GM23338 (cell line): Measurements from ENCODE around the gene RHBDL3.

Experiments used
- CREB1 ChIP-seq: fragments of 250-450 bp; sonication (Bioruptor Pico); IDR thresholded peaks from 2 replicates; pipeline ENCODE4 v1.5.0; 2020; ENCODE audit warnings: low read depth, mild to moderate bottlenecking, moderate library complexity
- EZH2 ChIP-seq: fragments of 200-600 bp; sonication (generic); IDR thresholded peaks from one replicate; pipeline ENCODE4 v1.8.0; 2017; ENCODE audit warnings: antibody characterized with exemption, mild to moderate bottlenecking, low read depth; ENCODE audit not compliant: unreplicated experiment
- EZH2phosphoT487 ChIP-seq: fragments of 200-600 bp; sonication (generic); IDR thresholded peaks from one replicate; pipeline ENCODE4 v1.8.1; 2018; ENCODE audit warnings: antibody characterized with exemption; ENCODE audit not compliant: unreplicated experiment
- JUNB ChIP-seq: IDR thresholded peaks from one replicate; pipeline ENCODE4 v1.6.1; 2016; ENCODE audit warnings: antibody characterized with exemption; ENCODE audit not compliant: unreplicated experiment
- NANOG ChIP-seq: IDR thresholded peaks from 2 replicates; pipeline ENCODE4 v1.6.1; 2016; ENCODE audit warnings: antibody characterized with exemption, borderline replicate concordance
- POLR2AphosphoS5 ChIP-seq: IDR thresholded peaks from 2 replicates; pipeline ENCODE4 v1.6.1; 2016; ENCODE audit warnings: antibody characterized with exemption, low read depth
- STAT1 ChIP-seq: IDR thresholded peaks from one replicate; pipeline ENCODE4 v1.6.1; 2016; ENCODE audit warnings: antibody characterized with exemption; ENCODE audit not compliant: unreplicated experiment
- ZNF114 ChIP-seq: fragments of 250-450 bp; sonication (Bioruptor Pico); IDR thresholded peaks from 2 replicates; pipeline ENCODE4 v1.5.0; 2020; ENCODE audit warnings: mild to moderate bottlenecking, moderate library complexity
- ZNF331 ChIP-seq: fragments of 250-450 bp; sonication (Bioruptor Pico); IDR thresholded peaks from 2 replicates; pipeline ENCODE4 v1.5.0; 2020; ENCODE audit warnings: low read depth, mild to moderate bottlenecking, moderate library complexity
- TF ChIP-seq, protein P1 (sequence below), 2 experiments: fragments of 200-600 bp in 1 of 2; sonication (generic) in 1 of 2; conservative IDR thresholded peaks; 2 replicates each; pipeline versions ENCODE4 v1.5.1 to v1.6.1; 2016 to 2017; ENCODE audit warnings: antibody characterized with exemption in 2 of 2, low read depth in 2 of 2, mild to moderate bottlenecking in 2 of 2, moderate library complexity in 1 of 2
- TF ChIP-seq, protein P2 (sequence below): IDR thresholded peaks from 2 replicates; pipeline ENCODE4 v1.6.1; 2016; ENCODE audit warnings: antibody characterized with exemption
- TF ChIP-seq, protein P3 (sequence below): IDR thresholded peaks from one replicate; pipeline ENCODE4 v1.6.1; 2018; ENCODE audit warnings: antibody characterized with exemption; ENCODE audit not compliant: unreplicated experiment

DNA sequence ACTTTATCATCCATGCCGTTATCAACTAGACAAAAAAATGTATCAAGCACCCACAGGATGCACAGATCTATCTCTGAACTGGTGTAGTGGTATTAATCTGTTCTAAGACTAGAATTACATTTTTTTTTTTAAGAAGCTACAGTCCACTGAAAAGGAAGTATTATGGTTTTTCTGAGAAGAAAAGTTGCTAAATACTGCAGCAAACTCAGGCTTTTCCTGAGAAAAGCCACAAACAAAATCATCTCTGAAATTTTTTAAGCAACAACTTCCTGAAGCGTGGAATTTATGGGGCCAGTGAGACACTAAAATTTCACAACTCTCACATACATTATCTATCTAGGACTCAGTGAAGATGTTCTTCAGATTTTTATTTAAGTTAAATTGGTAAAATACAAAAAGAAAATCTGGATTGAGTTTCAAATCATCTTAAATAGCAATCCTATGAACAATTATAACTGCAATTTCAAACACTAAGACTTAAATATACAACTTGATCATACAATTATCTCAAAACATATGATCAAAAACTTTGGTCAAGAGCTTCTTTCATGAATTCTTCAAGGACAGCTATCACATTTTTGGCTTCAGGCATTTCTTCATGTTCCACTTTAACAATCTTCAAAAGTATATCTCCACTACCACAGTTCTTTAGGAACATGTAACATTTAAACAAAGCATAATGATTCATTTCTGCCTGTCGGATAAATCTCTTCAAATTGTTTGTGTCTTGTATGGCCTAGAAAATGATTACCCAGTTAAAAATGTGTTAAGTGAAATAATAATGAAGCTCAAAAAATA is 65.8 kb downstream of the RHBDL3 start:
- TF ChIP-seq JUNB (no peak), EZH2 (no peak), POLR2AphosphoS5 (no peak), CREB1 (CRISPR knock-in tag) (no peak), ZNF331 (CRISPR knock-in tag) (no peak), EZH2phosphoT487 (no peak), STAT1 (no peak), NANOG (no peak), ZNF114 (CRISPR knock-in tag) (no peak)
- TF ChIP-seq, protein P1, sequence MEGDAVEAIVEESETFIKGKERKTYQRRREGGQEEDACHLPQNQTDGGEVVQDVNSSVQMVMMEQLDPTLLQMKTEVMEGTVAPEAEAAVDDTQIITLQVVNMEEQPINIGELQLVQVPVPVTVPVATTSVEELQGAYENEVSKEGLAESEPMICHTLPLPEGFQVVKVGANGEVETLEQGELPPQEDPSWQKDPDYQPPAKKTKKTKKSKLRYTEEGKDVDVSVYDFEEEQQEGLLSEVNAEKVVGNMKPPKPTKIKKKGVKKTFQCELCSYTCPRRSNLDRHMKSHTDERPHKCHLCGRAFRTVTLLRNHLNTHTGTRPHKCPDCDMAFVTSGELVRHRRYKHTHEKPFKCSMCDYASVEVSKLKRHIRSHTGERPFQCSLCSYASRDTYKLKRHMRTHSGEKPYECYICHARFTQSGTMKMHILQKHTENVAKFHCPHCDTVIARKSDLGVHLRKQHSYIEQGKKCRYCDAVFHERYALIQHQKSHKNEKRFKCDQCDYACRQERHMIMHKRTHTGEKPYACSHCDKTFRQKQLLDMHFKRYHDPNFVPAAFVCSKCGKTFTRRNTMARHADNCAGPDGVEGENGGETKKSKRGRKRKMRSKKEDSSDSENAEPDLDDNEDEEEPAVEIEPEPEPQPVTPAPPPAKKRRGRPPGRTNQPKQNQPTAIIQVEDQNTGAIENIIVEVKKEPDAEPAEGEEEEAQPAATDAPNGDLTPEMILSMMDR (conservative IDR thresholded peaks at IDR 0.05; ENCODE audit: low read depth in 2 of 2), result no peak
- TF ChIP-seq, protein P2, sequence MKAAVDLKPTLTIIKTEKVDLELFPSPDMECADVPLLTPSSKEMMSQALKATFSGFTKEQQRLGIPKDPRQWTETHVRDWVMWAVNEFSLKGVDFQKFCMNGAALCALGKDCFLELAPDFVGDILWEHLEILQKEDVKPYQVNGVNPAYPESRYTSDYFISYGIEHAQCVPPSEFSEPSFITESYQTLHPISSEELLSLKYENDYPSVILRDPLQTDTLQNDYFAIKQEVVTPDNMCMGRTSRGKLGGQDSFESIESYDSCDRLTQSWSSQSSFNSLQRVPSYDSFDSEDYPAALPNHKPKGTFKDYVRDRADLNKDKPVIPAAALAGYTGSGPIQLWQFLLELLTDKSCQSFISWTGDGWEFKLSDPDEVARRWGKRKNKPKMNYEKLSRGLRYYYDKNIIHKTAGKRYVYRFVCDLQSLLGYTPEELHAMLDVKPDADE, result no peak
- TF ChIP-seq, protein P3, sequence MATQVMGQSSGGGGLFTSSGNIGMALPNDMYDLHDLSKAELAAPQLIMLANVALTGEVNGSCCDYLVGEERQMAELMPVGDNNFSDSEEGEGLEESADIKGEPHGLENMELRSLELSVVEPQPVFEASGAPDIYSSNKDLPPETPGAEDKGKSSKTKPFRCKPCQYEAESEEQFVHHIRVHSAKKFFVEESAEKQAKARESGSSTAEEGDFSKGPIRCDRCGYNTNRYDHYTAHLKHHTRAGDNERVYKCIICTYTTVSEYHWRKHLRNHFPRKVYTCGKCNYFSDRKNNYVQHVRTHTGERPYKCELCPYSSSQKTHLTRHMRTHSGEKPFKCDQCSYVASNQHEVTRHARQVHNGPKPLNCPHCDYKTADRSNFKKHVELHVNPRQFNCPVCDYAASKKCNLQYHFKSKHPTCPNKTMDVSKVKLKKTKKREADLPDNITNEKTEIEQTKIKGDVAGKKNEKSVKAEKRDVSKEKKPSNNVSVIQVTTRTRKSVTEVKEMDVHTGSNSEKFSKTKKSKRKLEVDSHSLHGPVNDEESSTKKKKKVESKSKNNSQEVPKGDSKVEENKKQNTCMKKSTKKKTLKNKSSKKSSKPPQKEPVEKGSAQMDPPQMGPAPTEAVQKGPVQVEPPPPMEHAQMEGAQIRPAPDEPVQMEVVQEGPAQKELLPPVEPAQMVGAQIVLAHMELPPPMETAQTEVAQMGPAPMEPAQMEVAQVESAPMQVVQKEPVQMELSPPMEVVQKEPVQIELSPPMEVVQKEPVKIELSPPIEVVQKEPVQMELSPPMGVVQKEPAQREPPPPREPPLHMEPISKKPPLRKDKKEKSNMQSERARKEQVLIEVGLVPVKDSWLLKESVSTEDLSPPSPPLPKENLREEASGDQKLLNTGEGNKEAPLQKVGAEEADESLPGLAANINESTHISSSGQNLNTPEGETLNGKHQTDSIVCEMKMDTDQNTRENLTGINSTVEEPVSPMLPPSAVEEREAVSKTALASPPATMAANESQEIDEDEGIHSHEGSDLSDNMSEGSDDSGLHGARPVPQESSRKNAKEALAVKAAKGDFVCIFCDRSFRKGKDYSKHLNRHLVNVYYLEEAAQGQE, result no peak
